WTC11 (cell line): ENCODE results near the gene GFRA1.

Experiments
- CREB1 ChIP-seq: sonication (generic); formaldehyde crosslinking; IDR thresholded peaks from 2 replicates; pipeline ENCODE4 v1.8.0; 2023; ENCODE audit warnings: mild to moderate bottlenecking, missing genetic modification reagents
- ESRRA ChIP-seq: sonication (generic); formaldehyde crosslinking; IDR thresholded peaks from 2 replicates; pipeline ENCODE4 v1.8.1; 2022; ENCODE audit warnings: mild to moderate bottlenecking, missing genetic modification reagents, borderline replicate concordance
- ETV6 ChIP-seq: sonication (generic); formaldehyde crosslinking; IDR thresholded peaks from 2 replicates; pipeline ENCODE4 v1.8.1; 2022; ENCODE audit warnings: mild to moderate bottlenecking, missing genetic modification reagents
- IRF2 ChIP-seq: sonication (generic); formaldehyde crosslinking; IDR thresholded peaks from 2 replicates; pipeline ENCODE4 v1.8.0; 2022; ENCODE audit warnings: low read depth, missing genetic modification reagents, borderline replicate concordance
- JUN ChIP-seq: sonication (generic); formaldehyde crosslinking; IDR thresholded peaks from 2 replicates; pipeline ENCODE4 v1.8.0; 2023; ENCODE audit warnings: mild to moderate bottlenecking, missing genetic modification reagents
- MAX ChIP-seq: sonication (generic); formaldehyde crosslinking; IDR thresholded peaks from 2 replicates; pipeline ENCODE4 v1.8.0; 2022; ENCODE audit warnings: mild to moderate bottlenecking, missing genetic modification reagents
- PRRX2 ChIP-seq: fragments of 250-450 bp; sonication (Bioruptor Pico); IDR thresholded peaks from 2 replicates; pipeline ENCODE4 v1.8.0; 2021; ENCODE audit warnings: mild to moderate bottlenecking
- ZNF138 ChIP-seq: sonication (generic); formaldehyde crosslinking; conservative IDR thresholded peaks from 2 replicates; pipeline ENCODE4 v1.8.1; 2022; ENCODE audit warnings: mild to moderate bottlenecking, moderate library complexity, missing genetic modification reagents
- ZNF396 ChIP-seq: fragments of 250-450 bp; sonication (Bioruptor Pico); IDR thresholded peaks from 2 replicates; pipeline ENCODE4 v1.8.0; 2021; ENCODE audit warnings: mild to moderate bottlenecking, moderate library complexity, borderline replicate concordance
- TF ChIP-seq, protein P1 (sequence below): fragments of 200-600 bp; IDR thresholded peaks from 2 replicates; pipeline ENCODE4 v1.8.0; 2022; ENCODE audit warnings: antibody characterized with exemption
- TF ChIP-seq, protein P2 (sequence below): sonication (generic); formaldehyde crosslinking; IDR thresholded peaks from 2 replicates; pipeline ENCODE4 v1.8.0; 2022; ENCODE audit warnings: mild to moderate bottlenecking, missing genetic modification reagents
- TF ChIP-seq, protein P3 (sequence below): sonication (generic); formaldehyde crosslinking; IDR thresholded peaks from 2 replicates; pipeline ENCODE4 v1.8.1; 2022; ENCODE audit warnings: missing genetic modification reagents, borderline replicate concordance

DNA sequence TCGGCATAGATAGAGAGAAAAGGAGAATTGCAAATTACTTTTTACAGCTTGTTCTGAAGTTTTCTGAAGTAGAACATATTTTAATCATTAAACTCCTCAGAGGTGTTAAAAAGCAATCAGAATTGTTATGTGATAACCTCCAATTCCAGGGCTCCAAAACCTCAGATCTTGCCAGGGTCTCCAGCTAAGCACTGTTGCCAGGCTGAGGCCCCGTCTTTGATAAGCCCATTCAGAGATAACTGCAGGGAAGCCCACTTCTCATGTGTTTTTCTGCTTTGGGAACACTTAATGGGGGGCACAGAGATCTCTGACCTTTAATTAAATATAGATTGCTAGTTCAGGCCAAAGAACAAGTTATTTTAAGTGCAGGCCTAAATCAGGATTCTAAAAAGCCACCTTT is 40.4 kb downstream of the GFRA1 start:
- TF ChIP-seq JUN (no peak), MAX (CRISPR knock-in tag) (no peak), ETV6 (no peak), ZNF396 (CRISPR knock-in tag) (no peak), IRF2 (CRISPR knock-in tag) (no peak), PRRX2 (CRISPR knock-in tag) (no peak), CREB1 (CRISPR knock-in tag) (no peak), ESRRA (CRISPR knock-in tag) (no peak), ZNF138 (CRISPR knock-in tag) (no peak)
- TF ChIP-seq, protein P1, sequence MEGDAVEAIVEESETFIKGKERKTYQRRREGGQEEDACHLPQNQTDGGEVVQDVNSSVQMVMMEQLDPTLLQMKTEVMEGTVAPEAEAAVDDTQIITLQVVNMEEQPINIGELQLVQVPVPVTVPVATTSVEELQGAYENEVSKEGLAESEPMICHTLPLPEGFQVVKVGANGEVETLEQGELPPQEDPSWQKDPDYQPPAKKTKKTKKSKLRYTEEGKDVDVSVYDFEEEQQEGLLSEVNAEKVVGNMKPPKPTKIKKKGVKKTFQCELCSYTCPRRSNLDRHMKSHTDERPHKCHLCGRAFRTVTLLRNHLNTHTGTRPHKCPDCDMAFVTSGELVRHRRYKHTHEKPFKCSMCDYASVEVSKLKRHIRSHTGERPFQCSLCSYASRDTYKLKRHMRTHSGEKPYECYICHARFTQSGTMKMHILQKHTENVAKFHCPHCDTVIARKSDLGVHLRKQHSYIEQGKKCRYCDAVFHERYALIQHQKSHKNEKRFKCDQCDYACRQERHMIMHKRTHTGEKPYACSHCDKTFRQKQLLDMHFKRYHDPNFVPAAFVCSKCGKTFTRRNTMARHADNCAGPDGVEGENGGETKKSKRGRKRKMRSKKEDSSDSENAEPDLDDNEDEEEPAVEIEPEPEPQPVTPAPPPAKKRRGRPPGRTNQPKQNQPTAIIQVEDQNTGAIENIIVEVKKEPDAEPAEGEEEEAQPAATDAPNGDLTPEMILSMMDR = no peak
- TF ChIP-seq, protein P2, sequence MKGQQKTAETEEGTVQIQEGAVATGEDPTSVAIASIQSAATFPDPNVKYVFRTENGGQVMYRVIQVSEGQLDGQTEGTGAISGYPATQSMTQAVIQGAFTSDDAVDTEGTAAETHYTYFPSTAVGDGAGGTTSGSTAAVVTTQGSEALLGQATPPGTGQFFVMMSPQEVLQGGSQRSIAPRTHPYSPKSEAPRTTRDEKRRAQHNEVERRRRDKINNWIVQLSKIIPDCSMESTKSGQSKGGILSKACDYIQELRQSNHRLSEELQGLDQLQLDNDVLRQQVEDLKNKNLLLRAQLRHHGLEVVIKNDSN (CRISPR knock-in tag) = no peak
- TF ChIP-seq, protein P3, sequence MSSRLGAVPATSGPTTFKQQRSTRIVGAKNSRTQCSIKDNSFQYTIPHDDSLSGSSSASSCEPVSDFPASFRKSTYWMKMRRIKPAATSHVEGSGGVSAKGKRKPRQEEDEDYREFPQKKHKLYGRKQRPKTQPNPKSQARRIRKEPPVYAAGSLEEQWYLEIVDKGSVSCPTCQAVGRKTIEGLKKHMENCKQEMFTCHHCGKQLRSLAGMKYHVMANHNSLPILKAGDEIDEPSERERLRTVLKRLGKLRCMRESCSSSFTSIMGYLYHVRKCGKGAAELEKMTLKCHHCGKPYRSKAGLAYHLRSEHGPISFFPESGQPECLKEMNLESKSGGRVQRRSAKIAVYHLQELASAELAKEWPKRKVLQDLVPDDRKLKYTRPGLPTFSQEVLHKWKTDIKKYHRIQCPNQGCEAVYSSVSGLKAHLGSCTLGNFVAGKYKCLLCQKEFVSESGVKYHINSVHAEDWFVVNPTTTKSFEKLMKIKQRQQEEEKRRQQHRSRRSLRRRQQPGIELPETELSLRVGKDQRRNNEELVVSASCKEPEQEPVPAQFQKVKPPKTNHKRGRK (CRISPR knock-in tag) = no peak
